ENCODE measurements around the gene CAMK2B.

CAMK2B gene

DNA sequence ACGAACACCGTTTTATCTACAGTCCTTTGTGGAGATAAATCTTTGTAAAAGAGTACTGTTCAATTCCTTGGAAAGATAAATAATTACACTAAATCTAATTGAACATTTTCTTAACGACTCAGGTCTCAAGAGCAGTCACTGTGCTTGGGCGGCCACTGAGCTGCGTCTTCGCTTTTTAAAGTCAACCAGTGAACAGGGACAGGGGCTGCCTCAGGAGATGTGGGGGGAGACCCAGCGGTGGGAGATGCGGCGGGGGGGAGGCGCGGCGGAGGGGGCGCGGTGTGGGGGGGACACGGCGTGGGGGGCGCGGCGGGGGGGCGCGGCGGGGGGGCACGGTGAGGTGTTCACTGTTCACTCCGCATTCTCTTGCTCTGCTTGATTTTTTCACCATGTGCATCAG is 39.8 kb downstream of the CAMK2B start:
- DNase-seq, result no peak

DNA sequence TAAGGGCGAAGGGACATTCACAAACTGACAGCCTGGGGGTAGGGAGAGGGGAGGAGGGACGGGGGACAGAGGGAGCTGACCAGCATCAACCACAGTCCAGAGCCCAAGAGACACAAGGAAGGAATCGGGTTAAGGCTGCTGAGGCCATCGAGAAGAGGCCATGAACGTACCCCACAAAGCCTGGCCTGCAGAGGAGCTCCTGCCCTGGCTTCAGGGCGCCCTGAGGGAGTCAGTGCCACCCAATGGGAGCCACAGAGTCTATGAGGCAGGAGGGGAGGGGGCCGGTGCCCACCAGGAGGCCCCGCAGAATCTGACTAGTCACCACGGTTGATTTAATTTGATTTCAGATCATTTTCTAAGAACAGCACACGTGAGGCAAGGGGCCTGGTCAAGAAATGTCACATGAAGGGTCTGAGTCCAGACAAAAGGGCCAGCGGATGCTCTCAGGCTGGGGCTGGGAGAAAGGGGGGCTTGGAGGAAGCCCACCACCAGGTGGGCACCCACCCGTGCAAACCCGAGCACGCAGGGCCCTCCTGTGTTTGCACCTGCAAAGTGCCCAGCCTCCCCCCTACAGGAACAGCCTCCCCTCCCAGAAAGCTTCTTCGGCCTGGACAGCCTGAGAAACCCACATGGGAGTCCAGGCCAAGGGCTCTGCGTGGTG is 40.4 kb downstream of the CAMK2B start:
- DNase-seq, result no peak

DNA sequence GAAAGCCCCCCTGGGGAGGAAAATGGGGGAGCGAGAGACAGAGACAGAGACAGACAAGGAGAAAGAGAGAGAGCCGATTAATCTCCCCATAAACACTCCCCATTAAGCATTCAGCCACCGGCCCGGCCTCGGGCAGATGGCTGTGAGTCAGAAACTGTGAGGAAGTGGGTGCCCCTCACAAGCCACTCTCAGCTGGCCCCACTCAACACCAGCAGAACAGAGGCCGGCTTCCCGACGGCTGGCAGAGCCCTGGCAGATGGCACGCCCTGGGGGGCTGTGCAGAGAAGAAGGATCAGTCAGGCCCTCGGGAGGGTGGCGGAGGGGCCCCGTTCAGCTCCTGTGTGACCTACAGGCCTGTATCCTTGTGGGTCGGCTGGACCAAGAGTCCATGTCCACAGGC is 41.2 kb downstream of the CAMK2B start:
- no peak for DNase-seq

DNA sequence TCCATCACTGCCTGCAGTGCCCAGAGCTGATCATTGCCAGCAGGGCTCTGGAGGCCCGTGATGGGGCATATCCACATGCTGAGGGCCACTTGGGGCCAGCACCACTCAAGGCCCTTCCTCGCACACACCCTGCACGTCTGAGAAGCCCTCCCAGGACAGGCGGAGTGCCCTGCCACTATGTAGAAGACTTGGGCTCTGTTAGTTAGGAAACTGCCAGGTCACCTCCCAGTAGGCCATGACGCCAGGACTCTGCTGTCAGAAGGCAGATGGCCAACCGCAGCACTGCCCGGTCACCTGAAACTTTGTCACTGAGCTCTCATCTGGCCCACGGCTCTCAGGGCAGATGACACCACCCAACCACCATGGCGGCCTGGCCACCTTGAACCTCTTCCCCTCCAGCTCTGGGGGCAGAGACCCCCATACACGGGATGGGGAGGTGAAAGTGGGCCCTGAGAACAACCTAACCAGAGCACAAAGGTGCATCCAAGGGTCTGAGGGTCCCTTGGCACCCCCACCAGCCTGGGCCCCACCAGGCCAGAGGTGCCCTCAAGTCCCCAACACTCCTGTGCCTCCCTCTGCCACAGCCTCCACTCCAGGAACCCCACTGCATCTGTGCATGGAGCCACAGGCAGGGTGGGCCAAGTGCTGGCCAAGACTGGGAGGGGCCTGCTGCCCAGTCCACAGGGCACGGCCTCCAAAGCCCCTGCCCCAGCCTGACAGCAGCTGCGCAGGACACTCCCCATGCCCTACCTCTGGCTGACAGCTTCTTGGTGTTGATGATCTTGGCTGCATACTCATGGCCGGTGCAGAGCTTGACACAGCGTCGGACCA is 41.8 kb downstream of the CAMK2B start:
- DNase-seq, result no peak

DNA sequence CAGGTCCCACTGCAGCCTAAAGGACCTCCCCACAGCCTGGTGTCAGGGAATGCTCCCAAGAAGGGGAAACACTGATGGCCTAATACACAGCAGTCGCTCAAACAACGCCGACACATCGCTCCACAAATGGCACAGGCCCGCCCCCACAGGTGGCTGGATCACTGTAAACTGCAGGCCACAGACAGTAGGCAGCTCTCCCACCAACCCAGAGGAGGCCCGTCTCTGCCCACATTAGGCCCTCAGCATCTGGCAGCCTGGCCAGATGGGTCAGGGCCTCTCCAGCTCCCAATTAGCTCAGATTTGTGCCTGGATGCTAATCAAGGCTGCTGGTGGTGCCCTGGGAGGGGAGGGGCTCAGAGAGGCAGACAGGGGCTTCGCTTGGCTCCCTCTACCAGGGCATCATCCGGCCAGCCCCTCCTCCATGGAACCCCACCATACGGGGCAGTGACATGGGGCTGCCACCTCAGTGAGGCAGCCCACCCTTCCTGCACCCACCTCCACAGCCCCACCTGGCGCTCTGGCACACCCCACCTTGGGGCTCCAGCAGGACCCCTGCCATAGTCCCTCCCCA is 42.7 kb downstream of the CAMK2B start:
- no peak for DNase-seq

DNA sequence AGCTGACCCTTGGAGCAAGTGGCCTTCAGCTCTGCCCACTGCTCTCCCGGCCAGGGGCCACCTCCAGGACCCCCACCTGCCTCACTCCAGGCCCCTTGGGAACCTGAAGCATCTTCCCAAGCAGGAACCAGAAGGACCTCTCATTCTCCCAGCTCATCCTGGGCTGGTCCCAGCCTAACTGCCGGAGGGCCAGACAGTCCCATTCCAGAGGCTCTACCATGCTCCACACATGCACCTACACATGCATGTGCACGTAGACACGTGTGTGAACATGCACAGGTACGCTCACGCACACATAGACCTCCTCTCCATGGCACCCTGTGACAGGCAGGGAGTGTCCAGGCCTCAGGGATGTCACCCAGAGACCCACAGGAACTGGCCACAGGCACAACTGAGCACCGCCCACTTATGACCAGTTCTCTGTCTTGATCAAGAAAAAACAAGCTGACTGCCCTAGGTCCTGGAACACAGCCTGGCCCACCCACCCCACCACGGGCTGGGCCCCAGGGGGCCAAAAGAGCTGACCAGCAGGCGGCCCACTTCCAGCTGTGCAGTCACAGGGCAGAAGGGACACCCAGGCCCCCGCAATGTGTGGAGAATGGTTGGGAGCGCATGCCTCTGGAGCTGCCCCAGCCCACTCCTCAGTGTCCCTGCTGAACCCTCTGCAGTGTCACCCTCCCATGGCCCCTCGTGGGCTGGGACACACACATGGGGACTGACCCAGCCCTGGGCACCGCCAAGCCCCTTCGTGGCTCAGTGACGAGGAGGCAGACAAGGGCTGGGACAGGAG is 43.4 kb downstream of the CAMK2B start:
- no peak for DNase-seq

DNA sequence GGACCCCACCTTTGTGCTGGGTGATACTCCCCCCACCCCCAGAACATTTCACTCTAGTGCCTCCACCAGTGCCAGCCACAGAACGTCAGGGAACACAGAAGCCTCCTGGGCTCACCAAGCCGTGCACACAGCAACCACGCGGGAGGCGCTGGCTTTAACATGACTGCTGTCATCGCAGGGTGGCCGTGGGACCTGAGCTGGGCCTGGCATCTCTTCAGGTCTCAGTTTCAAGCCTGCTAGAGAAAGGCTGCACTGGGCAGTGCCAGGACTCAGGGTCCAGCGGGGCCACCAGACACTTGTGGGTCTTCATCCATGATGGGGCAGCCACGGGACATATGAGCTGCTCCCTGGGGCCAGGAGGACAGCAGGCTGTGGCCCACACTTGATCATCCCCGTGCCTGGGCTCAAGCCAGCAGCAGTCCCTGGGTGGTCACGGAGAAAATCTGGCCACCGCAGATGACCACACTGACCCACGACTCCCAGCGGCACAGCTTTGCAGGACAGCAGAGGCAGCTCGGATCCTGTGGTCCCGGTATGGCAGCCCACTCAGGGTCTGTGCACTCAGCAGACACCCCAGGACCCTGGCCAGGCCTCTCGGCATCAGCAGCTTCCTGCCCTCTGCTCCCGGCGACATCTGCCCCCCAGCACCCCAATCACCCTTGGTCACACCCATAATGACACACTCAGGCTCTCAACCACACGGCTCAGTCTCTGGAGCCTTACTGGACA is 44.2 kb downstream of the CAMK2B start:
- no peak for DNase-seq

DNA sequence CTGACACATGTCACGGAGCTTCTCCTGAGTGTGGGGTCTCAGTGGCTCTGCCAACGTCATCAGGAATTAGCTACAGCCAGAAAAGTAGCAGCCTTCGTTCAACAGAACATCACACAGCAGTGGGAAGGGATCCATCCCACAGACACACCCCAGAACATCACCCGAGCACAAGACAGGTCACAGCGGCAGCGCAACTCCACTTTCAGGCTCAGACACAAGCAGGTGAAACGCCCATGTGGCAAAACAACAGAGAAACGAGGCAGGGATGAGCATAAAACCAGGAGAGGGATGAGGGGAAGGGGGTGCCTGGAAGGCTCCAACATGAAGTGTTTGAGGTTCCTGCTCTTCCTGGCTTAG is 44.8 kb downstream of the CAMK2B start:
- no peak for DNase-seq

DNA sequence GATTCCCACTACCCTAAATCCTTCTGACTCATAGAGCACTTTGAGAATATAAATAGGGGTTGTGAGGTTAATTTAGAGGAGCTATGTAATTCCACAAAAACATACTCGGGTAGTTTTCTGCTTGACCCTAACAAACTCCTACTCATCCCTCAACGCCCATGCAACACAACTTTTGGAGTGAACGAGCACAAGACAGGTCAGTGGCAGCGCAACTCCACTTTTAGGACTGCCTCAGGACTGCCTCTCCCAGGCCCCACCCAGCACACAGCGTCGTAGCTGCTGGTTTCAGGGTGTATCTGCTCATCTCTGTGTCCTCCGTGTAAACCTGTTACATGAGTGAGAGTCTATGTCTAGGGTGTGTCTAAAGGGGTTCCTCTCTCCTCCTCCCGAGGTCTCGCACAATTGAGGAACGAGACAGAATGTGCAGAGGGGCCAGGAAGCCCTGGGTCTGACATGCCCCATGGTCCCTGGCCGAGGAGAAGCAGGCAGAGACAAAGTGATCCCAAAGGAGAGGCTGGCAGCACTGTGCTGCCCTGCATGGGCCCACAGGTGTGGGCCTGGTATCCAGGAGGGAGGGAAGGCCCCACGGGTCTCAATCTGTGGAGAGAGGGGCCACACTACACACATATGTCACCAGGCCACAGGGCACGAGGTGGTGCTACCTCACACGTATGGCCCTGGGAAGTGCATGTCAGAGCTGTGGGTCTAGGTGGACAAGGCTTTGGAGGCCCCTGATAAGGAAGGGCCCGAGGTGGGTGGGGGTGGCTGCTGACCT is 45.5 kb downstream of the CAMK2B start:
- DNase-seq, result no peak

DNA sequence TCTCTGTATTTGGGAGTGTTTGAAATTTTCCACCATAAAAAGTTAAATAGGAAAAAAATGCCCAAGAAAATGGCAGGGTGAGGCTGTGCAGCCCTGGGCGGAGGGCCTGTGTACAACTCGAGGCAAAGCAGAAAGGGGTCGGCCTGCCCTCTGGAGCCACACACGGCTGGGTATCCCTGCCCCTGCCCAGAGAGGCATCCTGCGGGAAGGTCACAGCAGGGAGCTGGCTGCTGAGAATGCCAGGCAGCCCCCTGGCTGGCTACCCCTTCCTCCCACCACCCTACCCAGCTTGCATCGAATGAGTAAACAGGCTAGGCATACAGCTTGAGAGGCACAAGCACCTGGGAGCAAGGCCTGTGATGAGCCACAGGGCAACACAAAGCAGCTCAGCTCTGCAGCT is 46.1 kb downstream of the CAMK2B start:
- DNase-seq, result no peak

DNA sequence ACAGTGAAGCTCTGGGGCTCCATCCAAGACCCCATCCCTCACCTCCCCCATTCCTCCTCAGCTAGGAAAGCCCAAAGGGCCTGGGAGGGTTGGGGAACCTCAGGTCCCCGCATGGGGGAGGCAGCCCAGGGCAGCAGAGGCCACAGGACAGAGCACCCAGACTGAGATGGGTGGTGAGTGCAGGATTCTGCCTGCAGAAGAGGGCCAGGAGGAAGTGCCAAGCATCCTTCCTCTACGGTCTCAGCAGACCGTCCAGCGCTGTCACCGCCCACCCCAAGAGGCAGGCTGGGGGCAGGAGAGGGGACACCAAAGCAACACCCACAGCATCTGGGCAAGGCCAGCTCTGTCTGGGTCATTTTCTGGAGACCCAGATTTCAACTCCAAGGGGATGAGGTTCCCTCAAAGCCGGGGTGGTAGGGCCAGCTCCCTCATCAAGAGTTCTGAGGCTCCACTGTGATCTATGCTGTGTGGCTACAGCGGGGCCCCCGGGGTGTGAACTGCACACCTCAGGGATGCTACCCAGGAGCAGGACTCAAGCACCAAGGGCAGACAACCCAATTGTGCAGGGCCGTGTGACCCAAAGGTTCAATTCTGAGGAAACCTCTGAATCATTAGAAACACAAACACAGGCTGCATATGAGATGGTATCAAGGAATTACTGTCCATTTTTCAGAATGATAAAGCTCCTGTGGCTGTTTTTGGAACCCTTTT is 46.8 kb downstream of the CAMK2B start:
- no peak for DNase-seq

DNA sequence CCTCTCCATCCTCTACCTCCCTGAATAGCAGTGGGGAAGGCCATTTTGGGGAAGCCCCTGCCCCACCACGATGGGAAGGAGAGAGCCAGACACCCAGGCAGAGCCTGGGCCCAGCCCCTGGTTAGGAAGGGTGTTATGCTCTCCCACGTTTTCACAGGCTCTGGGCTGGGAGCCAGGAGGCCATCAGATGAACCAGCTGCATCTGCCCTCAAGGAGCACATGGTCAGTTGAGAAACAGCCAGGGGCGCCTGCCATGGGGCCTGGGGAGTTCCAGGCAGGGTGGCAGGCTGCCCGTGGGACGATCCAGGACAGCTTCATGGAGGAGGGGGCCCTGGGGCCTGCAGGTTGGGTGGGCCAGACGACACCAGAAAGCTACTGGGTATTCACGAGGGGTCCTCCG is 47.5 kb downstream of the CAMK2B start:
- DNase-seq, result no peak

DNA sequence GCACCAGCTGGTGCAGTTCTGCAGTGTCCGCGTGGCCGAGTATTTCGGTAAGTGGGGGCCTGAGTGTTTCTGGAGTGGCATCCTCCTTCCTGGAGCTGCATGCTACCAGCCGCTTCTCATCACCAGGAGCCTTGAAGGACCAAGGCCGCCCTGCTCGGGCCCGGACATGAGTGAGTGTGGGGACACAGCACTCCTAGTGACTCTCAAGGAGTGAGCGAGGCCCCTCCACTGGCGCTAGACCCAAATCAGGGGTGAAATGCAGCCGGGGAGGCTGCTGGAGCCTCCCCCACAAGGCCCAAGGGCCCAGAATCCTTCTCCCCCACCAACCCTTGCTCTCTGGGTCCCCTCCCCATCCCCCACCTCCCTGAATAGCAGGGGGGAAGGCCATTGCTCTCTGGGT is 48.0 kb downstream of the CAMK2B start:
- no peak for DNase-seq

DNA sequence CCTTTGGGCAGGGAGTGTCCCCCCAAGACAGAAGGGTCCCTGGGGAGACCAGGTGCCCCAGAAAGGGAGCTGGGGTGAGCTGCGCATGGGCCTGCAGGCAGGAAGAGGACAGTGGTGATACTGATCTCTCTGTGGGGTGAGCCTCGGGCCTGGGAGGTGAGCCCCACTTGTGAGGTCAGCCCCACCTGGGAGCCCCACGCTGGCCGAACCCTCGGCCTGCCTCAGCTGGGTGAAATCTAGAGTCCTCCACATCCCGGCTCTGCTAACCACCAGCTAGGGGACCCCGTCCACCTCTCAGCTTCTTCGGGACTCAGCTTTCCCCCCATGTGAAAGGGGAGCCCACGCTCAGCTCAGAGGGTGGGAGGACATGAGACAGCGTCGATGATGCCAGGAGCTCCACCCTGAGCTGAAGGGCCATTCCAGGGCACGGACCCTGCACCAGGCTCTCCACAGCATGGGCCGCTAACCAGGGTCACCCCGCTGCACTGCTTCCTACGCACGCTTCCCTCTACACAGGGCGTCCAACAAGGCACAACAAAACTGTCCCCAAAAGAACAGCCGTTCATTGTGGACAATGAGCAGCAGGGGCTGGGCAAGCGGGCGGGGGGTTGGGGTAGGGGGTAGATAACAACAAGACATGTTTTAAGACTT is 48.7 kb downstream of the CAMK2B start:
- no peak for DNase-seq

DNA sequence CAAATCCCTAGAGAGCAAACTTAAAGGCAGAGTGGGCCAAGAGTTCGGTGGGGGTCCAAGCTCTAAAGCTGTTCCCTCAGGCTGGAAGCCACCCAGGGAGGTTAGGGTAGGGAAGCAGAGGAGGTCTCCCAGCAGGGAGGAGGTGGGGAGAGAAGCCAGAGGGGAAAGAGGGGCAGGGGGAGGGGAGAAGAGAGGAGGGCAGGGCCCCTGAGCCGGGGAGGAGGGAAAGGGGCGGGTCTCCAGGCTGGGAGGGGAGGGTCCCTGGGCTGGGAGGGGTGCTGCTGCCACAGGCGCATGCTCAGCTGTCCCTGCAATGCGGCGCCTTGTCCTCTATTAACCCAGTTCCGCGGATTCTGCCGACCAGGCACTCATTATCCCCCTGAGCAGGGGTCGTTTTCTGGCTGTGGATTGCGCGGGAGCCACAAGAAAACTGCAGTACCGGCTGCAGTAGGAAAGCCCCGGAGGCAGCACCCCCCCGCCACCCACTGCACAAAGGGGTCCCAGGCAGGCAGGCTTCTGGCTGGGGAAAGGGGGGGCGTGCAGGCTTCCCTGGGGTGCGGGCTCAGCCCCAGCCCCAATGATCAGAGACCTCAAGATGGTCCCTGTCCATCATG is 49.3 kb downstream of the CAMK2B start:
- DNase-seq, result no peak

DNA sequence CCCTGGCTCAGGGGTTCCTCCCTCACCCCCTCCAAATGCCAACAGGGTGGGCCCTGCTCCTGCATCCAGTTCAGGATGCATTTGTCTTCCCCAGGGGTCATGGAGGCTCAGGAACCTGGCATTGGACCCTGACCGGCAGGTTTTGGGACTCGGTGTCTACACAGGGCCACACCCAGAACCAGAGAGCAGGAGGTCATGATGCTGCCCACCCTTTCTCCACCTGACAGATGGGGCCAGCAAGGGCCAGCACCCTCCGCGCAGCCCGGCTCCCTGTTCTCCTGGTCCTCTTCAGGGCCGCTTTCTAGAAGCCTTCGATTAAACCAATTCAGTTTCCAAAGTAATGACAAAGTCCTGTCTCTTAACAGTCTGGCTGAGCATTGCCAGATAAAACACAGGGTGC is 50.2 kb downstream of the CAMK2B start:
- no peak for DNase-seq

DNA sequence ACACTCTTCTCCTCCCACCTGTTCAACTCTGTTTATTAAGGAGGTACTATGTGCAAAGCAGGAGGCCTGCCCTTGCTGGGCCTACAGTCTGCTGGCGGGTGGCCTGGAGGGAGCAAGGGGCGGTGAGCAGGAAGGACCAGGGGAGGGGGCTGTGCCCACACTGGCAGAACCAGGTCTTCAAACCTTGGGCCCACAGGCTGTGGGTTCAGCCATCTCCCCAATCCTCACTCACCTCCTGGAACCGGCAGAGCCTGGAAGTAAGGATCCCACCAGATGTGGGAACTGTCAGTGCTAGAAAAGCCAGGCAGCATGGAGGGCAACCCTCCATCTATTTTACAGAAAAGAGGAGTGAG is 50.8 kb downstream of the CAMK2B start:
- DNase-seq, result no peak

DNA sequence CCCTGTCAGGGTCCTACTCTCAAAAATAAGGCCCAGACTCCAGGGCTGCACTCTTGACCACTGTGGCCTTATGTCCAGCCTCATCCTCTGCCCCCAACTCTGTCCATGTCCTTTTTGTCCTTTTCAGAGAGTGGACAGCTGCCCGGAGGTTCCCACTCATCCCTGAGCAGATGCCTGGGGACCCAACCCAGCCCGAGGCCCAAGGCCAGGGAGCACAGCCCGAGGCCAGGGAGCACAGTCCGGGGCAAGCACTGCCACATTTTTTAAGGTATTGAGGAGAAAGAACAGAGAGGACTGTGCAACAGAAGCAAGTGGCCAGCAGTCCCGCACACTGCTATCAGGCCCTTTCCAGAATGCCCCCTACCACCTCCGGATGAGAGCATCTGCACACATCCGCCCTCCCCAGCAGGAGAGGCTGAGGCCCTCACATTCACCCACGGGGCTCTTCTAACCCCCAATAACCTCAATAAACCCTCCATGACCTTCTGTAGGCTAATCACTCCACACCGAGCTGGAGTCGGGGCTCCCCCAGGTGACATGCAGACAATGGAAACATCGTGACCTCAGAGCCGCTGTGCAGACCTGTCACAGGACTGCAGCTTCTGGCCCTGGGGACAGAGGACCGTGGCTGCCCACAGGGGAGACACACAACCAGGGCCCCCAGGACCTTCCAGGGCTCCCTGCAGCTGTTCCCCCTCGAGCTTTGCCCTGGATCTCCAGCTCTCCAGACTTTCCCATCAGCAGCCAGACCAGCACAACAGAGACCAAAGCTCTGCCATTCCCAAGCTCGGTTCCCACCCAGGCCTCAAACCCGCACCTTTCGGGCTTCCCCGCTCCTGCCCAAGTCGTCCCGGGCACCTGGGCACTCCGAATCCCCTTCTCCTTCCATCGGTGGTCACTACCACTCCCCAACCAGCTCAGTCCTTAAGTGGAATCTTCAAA is 51.4 kb downstream of the CAMK2B start:
- no peak for DNase-seq

DNA sequence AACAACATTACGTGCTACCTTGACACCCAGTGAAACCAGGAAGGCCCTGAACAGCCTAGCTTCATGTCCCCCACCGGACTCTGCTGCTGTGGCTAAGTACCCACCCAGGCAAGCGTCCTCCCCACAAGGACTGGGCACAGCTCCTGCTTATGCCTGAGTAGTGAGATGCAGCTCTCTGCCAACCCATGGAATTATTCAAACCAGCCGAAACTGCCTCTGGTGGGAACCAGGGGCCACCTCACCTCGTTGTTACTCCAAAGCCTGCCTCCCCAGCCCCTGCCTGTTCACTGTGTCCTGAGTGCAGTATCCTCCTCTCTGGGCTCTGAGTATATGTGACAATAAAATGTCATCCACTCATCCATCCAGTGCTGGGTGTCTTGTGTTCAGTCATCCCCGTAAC is 52.4 kb downstream of the CAMK2B start:
- DNase-seq, result no peak

Measured in NCI-H187 (cell line).